ENCODE results near the gene OR2V2.
A peak's percentile ranks its signal among the peaks of the same experiment; 100 is the strongest.

OR2V2 gene

GRCh38 chr5:181182651-181183050 lies 35.3 kb downstream of the OR2V2 start:
- TF ChIP-seq CTCF (conservative IDR thresholded peaks at IDR 0.05; ENCODE audit: low read depth) = no peak
- peak overlapping the region; percentile 20 for H3K27ac ChIP-seq
- POLR2A ChIA-PET (ENCODE audit: low non-redundant PET) = no interaction called here
- CTCF ChIA-PET = no interaction called here
- no peak for DNase-seq (ENCODE audit: low spot score)

GRCh38 chr5:181184845-181185216 lies 37.4 kb downstream of the OR2V2 start:
- peak overlapping the region; percentile 79 for H3K27ac ChIP-seq
- ChIA-PET CTCF (interaction anchor here (0.6 to 1.3 kb wide), 14 partner anchors 12 to 377 kb away, joined by 3 to 10 read pairs (median 4); no protein-coding TSS in a partner anchor), POLR2A (ENCODE audit: low non-redundant PET) (interaction anchor here (0.6 kb wide), 2 partner anchors 11 to 62 kb away, joined by 3 read pairs; no protein-coding TSS in a partner anchor)
- no peak for TF ChIP-seq CTCF (conservative IDR thresholded peaks at IDR 0.05; ENCODE audit: low read depth)
- DNase-seq (ENCODE audit: low spot score) = no peak

GRCh38 chr5:181185560-181185959 lies 38.2 kb downstream of the OR2V2 start:
- ChIA-PET POLR2A (ENCODE audit: low non-redundant PET) (no interaction called here), CTCF (no interaction called here)
- H3K27ac ChIP-seq = no peak overlapping the region
- DNase-seq (ENCODE audit: low spot score) = no peak
- TF ChIP-seq CTCF (conservative IDR thresholded peaks at IDR 0.05; ENCODE audit: low read depth) = no peak

- no peak for TF ChIP-seq CTCF (conservative IDR thresholded peaks at IDR 0.05; ENCODE audit: low read depth)
- H3K27ac ChIP-seq = no peak overlapping the region
- POLR2A ChIA-PET (ENCODE audit: low non-redundant PET) = no interaction called here
- CTCF ChIA-PET = interaction anchor here (4.9 kb wide), 1 partner anchor 12 kb away, joined by 24 read pairs; no protein-coding TSS in a partner anchor
- DNase-seq (ENCODE audit: low spot score) = no peak
Measured at GRCh38 chr5:181186022-181186421, 38.6 kb downstream of the OR2V2 start.

- ChIA-PET CTCF (interaction anchor here (0.8 to 4.9 kb wide), 4 partner anchors 13 to 74 kb away, joined by 3 to 24 read pairs (median 4); partner anchors contain the start of gene TRIM52), POLR2A (ENCODE audit: low non-redundant PET) (interaction anchor here (0.6 kb wide), 1 partner anchor 36 kb away, joined by 4 read pairs; the partner anchor contains the start of gene TRIM41)
- H3K27ac ChIP-seq = peak overlapping the region; percentile 93
- no peak for DNase-seq (ENCODE audit: low spot score)
- no peak for TF ChIP-seq CTCF (conservative IDR thresholded peaks at IDR 0.05; ENCODE audit: low read depth)
Measured at GRCh38 chr5:181186986-181187499, 39.7 kb downstream of the OR2V2 start.

GRCh38 chr5:181187500-181188213 lies 40.3 kb downstream of the OR2V2 start:
- TF ChIP-seq CTCF (conservative IDR thresholded peaks at IDR 0.05; ENCODE audit: low read depth) = no peak
- H3K27ac ChIP-seq = peak overlapping the region; percentile 93
- POLR2A ChIA-PET (ENCODE audit: low non-redundant PET) = interaction anchor here (0.6 kb wide), 1 partner anchor 36 kb away, joined by 4 read pairs; the partner anchor contains the start of gene TRIM41
- DNase-seq (ENCODE audit: low spot score) = peak; percentile 64
- CTCF ChIA-PET = interaction anchor here (0.8 to 4.9 kb wide), 5 partner anchors 14 to 73 kb away, joined by 3 to 24 read pairs (median 5); partner anchors contain the start of genes TRIM52 and TRIM7
